Measurements from ENCODE around the gene TNIP2. TPM values are rescaled to one million over a fixed set of nuclear protein-coding genes. Genes with fewer than 3 reads are reported as not detected.
A peak's percentile ranks its signal among the peaks of the same experiment; 100 is the strongest.

Gene TNIP2
- total and polyA plus RNA-seq, 9 donors: 6.4 to 43.2 (median 30.5) TPM

GRCh38 chr4:2791518-2792395, 35.6 kb upstream of the TNIP2 start:
- peak; percentile 16 to 49 (median 31) for DNase-seq
- Histone ChIP-seq H3K27me3 (no peaks in the 10 kb centered on the region), H3K4me3 (no peak overlapping the region), H3K9me3 (no peaks in the 10 kb centered on the region), H3K36me3 (no peaks in the 10 kb centered on the region), H3K4me1 (ENCODE audit: insufficient read depth) (peaks cover 11% of the 10 kb centered on the region), H3K27ac (peak overlapping the region; percentile 48)
- no peak for TF ChIP-seq CTCF (IDR thresholded peaks at IDR 0.05)
- no peak for TF ChIP-seq POLR2A (IDR thresholded peaks at IDR 0.05)
- no peak for TF ChIP-seq EP300 (IDR thresholded peaks at IDR 0.05)
- 96 to 99% (median 96%) methylated on average over 10 of the region's 10 CpGs for WGBS, 3 donors
- intact Hi-C loops (cut with DNase I): no loop called here

- no peaks in the 10 kb centered on the region for H3K9me3 ChIP-seq
- H3K4me1 ChIP-seq (ENCODE audit: insufficient read depth): peaks cover 11% of the 10 kb centered on the region
- TF ChIP-seq POLR2A (IDR thresholded peaks at IDR 0.05): no peak
- TF ChIP-seq CTCF (IDR thresholded peaks at IDR 0.05): no peak
- no peak for TF ChIP-seq EP300 (IDR thresholded peaks at IDR 0.05)
- no peak overlapping the region for H3K4me3 ChIP-seq
- 69 to 76% (median 73%) methylated on average over 19 of the region's 19 CpGs for WGBS, 3 donors
- DNase-seq: peak in 4 of 5 donors; percentile 14 to 42 (median 25)
- H3K36me3 ChIP-seq: no peaks in the 10 kb centered on the region
- H3K27me3 ChIP-seq: no peaks in the 10 kb centered on the region
- intact Hi-C loops (cut with DNase I): no loop called here
- H3K27ac ChIP-seq: no peak overlapping the region
Measured at GRCh38 chr4:2790583-2791517, 34.7 kb upstream of the TNIP2 start.

GRCh38 chr4:2789793-2790582, 33.9 kb upstream of the TNIP2 start:
- no peak overlapping the region for H3K27ac ChIP-seq
- 88 to 91% (median 89%) methylated on average over 24 of the region's 24 CpGs for WGBS, 3 donors
- H3K36me3 ChIP-seq: no peaks in the 10 kb centered on the region
- TF ChIP-seq CTCF (IDR thresholded peaks at IDR 0.05) (no peak), EP300 (IDR thresholded peaks at IDR 0.05) (no peak), POLR2A (IDR thresholded peaks at IDR 0.05) (no peak)
- H3K4me3 ChIP-seq: no peak overlapping the region
- intact Hi-C loops (cut with DNase I): no loop called here
- peak in 1 of 5 donors; percentile 11 for DNase-seq
- peaks cover 11% of the 10 kb centered on the region for H3K4me1 ChIP-seq (ENCODE audit: insufficient read depth)
- no peaks in the 10 kb centered on the region for H3K9me3 ChIP-seq
- no peaks in the 10 kb centered on the region for H3K27me3 ChIP-seq

- H3K27me3 ChIP-seq: no peaks in the 10 kb centered on the region
- no peaks in the 10 kb centered on the region for H3K9me3 ChIP-seq
- intact Hi-C loops (cut with DNase I): no loop called here
- 94 to 97% (median 94%) methylated on average over 5 of the region's 5 CpGs for WGBS, 3 donors
- no peaks in the 10 kb centered on the region for H3K36me3 ChIP-seq
- H3K27ac ChIP-seq: no peak overlapping the region
- peaks cover 5% of the 10 kb centered on the region for H3K4me1 ChIP-seq (ENCODE audit: insufficient read depth)
- TF ChIP-seq EP300 (IDR thresholded peaks at IDR 0.05) (no peak), CTCF (IDR thresholded peaks at IDR 0.05) (no peak), POLR2A (IDR thresholded peaks at IDR 0.05) (no peak)
- H3K4me3 ChIP-seq: no peak overlapping the region
- no peak for DNase-seq
Measured at GRCh38 chr4:2789351-2789750, 33.2 kb upstream of the TNIP2 start.

Data from ovary (tissue), 9 donors.